PFSK-1 (cell line): ENCODE data around the gene SRL.

Source experiments
- FOXP2 ChIP-seq: optimal IDR thresholded peaks from 2 replicates; pipeline ENCODE3; 2011; ENCODE audit warnings: borderline replicate concordance, control low read depth, inconsistent platforms; ENCODE audit not compliant: insufficient read depth; ENCODE audit errors: extremely low read length, extremely low read depth
- POLR2AphosphoS5 ChIP-seq: IDR thresholded peaks from 2 replicates; pipeline ENCODE4 v1.6.1; 2012; ENCODE audit warnings: low read depth, mild to moderate bottlenecking, control low read depth, low read length, moderate library complexity
- REST ChIP-seq, 2 experiments: IDR thresholded peaks; 2 replicates each; pipeline versions ENCODE4 v1.6.1 to v1.8.0; 2011 to 2012; ENCODE audit warnings: low read depth in 2 of 2, low read length in 2 of 2, control low read depth in 1 of 2, inconsistent platforms in 1 of 2, mild to moderate bottlenecking in 1 of 2, moderate library complexity in 1 of 2; ENCODE audit not compliant: insufficient read depth in 1 of 2
- SIN3A ChIP-seq: IDR thresholded peaks from 2 replicates; pipeline ENCODE4 v1.6.1; 2012; ENCODE audit warnings: mild to moderate bottlenecking, low read length, moderate library complexity, borderline replicate concordance; ENCODE audit not compliant: insufficient read depth
- TAF1 ChIP-seq: IDR thresholded peaks from 2 replicates; pipeline ENCODE4 v1.6.1; 2012; ENCODE audit warnings: low read length, control low read depth, borderline replicate concordance; ENCODE audit not compliant: insufficient read depth

Gene SRL

GRCh38 chr16:4157376-4157825 lies 84.5 kb downstream of the SRL start:
- TF ChIP-seq SIN3A, result no peak
- no peak for TF ChIP-seq REST (IDR thresholded peaks at IDR 0.05; ENCODE audit: insufficient read depth in 1 of 2, low read depth in 2 of 2, low read length in 2 of 2)
- TF ChIP-seq TAF1, result no peak
- TF ChIP-seq POLR2AphosphoS5, result no peak
- TF ChIP-seq FOXP2, result no peak

- TF ChIP-seq REST (IDR thresholded peaks at IDR 0.05; ENCODE audit: insufficient read depth in 1 of 2, low read depth in 2 of 2, low read length in 2 of 2) (no peak), FOXP2 (no peak), SIN3A (no peak), TAF1 (no peak), POLR2AphosphoS5 (no peak)
Observed at GRCh38 chr16:4152267-4152666, 89.6 kb downstream of the SRL start.

- TF ChIP-seq FOXP2 (no peak), REST (IDR thresholded peaks at IDR 0.05; ENCODE audit: insufficient read depth in 1 of 2, low read depth in 2 of 2, low read length in 2 of 2) (no peak), SIN3A (no peak), TAF1 (no peak), POLR2AphosphoS5 (no peak)
Observed at GRCh38 chr16:4147236-4147635, 94.6 kb downstream of the SRL start.

GRCh38 chr16:4142268-4142667 lies 99.6 kb downstream of the SRL start:
- TF ChIP-seq REST (IDR thresholded peaks at IDR 0.05; ENCODE audit: insufficient read depth in 1 of 2, low read depth in 2 of 2, low read length in 2 of 2), result no peak
- no peak for TF ChIP-seq FOXP2
- TF ChIP-seq TAF1, result no peak
- no peak for TF ChIP-seq POLR2AphosphoS5
- TF ChIP-seq SIN3A, result no peak

GRCh38 chr16:4141604-4142003 lies 100.3 kb downstream of the SRL start:
- TF ChIP-seq POLR2AphosphoS5, result no peak
- TF ChIP-seq REST (IDR thresholded peaks at IDR 0.05; ENCODE audit: insufficient read depth in 1 of 2, low read depth in 2 of 2, low read length in 2 of 2), result no peak
- no peak for TF ChIP-seq TAF1
- TF ChIP-seq FOXP2, result no peak
- no peak for TF ChIP-seq SIN3A
